Neural progenitor cell (in vitro differentiated cells): ENCODE measurements around the gene LRRC74B. TPM values are rescaled to one million over a fixed set of nuclear protein-coding genes. Genes with fewer than 3 reads are reported as not detected.

Experiments used
- DNase-seq: peaks from one replicate; pipeline ENCODE4 v3.0.0-alpha.2; 2016; ENCODE audit warnings: low spot score
- H2AFZ ChIP-seq: fragments of 200-600 bp; sonication (generic); replicated peaks from 2 replicates; pipeline ENCODE4 v1.6.1; 2016; ENCODE audit warnings: antibody characterized with exemption
- H3F3A ChIP-seq: fragments of 200-600 bp; sonication (generic); 2 replicates; pipeline ENCODE4 v1.6.1; 2016; ENCODE audit warnings: antibody characterized with exemption, low read depth
- H3K27ac ChIP-seq: fragments of 200-600 bp; sonication (generic); 2 replicates; pipeline ENCODE4 v1.5.1; 2016; ENCODE audit warnings: mild to moderate bottlenecking
- H3K27me3 ChIP-seq: fragments of 200-600 bp; sonication (generic); 2 replicates; pipeline ENCODE4 v1.6.1; 2016; ENCODE audit warnings: mild to moderate bottlenecking, moderate library complexity
- H3K36me3 ChIP-seq: fragments of 200-600 bp; sonication (generic); 2 replicates; pipeline ENCODE4 v1.5.1; 2016
- H3K4me1 ChIP-seq: fragments of 200-600 bp; sonication (generic); 2 replicates; pipeline ENCODE4 v1.6.1; 2016; ENCODE audit warnings: mixed run types
- H3K4me2 ChIP-seq: fragments of 200-600 bp; sonication (generic); 2 replicates; pipeline ENCODE4 v1.6.1; 2016
- H3K4me3 ChIP-seq: fragments of 200-600 bp; sonication (generic); 2 replicates; pipeline ENCODE4 v1.5.1; 2016
- H3K79me2 ChIP-seq: fragments of 200-600 bp; sonication (generic); 2 replicates; pipeline ENCODE4 v1.6.1; 2016; ENCODE audit warnings: low read depth
- H3K9ac ChIP-seq: fragments of 200-600 bp; sonication (generic); 2 replicates; pipeline ENCODE4 v1.6.1; 2016
- H3K9me3 ChIP-seq: fragments of 200-600 bp; sonication (generic); 2 replicates; pipeline ENCODE4 v1.5.1; 2016; ENCODE audit warnings: low read depth
- H4K20me1 ChIP-seq: fragments of 200-600 bp; sonication (generic); 2 replicates; pipeline ENCODE4 v1.6.1; 2016; ENCODE audit warnings: low read depth
- H3K27ac Mint-ChIP-seq: 3 replicates; pipeline ENCODE4 v1.8.0; 2021; ENCODE audit warnings: mixed read lengths
- H3K27me3 Mint-ChIP-seq: 2 replicates; pipeline ENCODE4 v1.8.0; 2022; ENCODE audit warnings: low read depth, mild to moderate bottlenecking, inconsistent platforms, moderate library complexity, mixed read lengths; ENCODE audit not compliant: insufficient read depth
- H3K36me3 Mint-ChIP-seq: 3 replicates; pipeline ENCODE4 v1.8.0; 2021; ENCODE audit warnings: mixed read lengths
- H3K4me1 Mint-ChIP-seq: 3 replicates; pipeline ENCODE4 v1.8.0; 2021; ENCODE audit warnings: mixed read lengths
- H3K4me3 Mint-ChIP-seq: 3 replicates; pipeline ENCODE4 v1.8.0; 2021; ENCODE audit warnings: mild to moderate bottlenecking, moderate library complexity, mixed read lengths
- H3K9me3 Mint-ChIP-seq: 3 replicates; pipeline ENCODE4 v1.8.0; 2020; ENCODE audit warnings: mixed read lengths
- CTCF ChIP-seq: fragments of 200-600 bp; sonication (generic); IDR thresholded peaks from 2 replicates; pipeline ENCODE4 v1.5.1; 2017; ENCODE audit warnings: antibody characterized with exemption, mild to moderate bottlenecking
- EZH2 ChIP-seq: fragments of 200-600 bp; sonication (generic); IDR thresholded peaks from 2 replicates; pipeline ENCODE4 v1.6.1; 2017; ENCODE audit warnings: antibody characterized with exemption, mild to moderate bottlenecking, moderate library complexity
- EZH2phosphoT487 ChIP-seq: fragments of 200-600 bp; sonication (generic); IDR thresholded peaks from 2 replicates; pipeline ENCODE4 v1.6.1; 2017; ENCODE audit warnings: antibody characterized with exemption
- total RNA-seq: library from RNA; depleted of rRNA; stranded (reverse); fragments of >200 nt; gene quantifications from 2 replicates; pipeline ENCODE4 v1.2.3, GENCODE V29; 2015; ENCODE audit warnings: low replicate concordance

The LRRC74B gene
- total RNA-seq, 1 donor from 2014 or later = not detected

GRCh38 chr22:21000207-21000986 is 45.3 kb upstream of the LRRC74B start:
- H3K27ac Mint-ChIP-seq = peak overlapping the region; percentile 53

GRCh38 chr22:21000987-21001600 is 44.7 kb upstream of the LRRC74B start:
- Mint-ChIP-seq H3K27ac (peak overlapping the region; percentile 97), H3K27me3 (peaks cover 7% of the 10 kb centered on the region), H3K4me1 (peaks cover 25% of the 10 kb centered on the region), H3K9me3 (no peaks in the 10 kb centered on the region), H3K36me3 (peaks cover 4% of the 10 kb centered on the region), H3K4me3 (peak overlapping the region; percentile 96)
- Histone ChIP-seq H3K4me2 (peak overlapping the region; percentile 88), H2AFZ (peak overlapping the region; percentile 81), H4K20me1 (no peaks in the 10 kb centered on the region), H3F3A (peaks cover 33% of the 10 kb centered on the region), H3K79me2 (peaks cover 24% of the 10 kb centered on the region), H3K9me3 (no peaks in the 10 kb centered on the region), H3K27ac (no peak overlapping the region), H3K4me1 (peaks cover 9% of the 10 kb centered on the region), H3K36me3 (no peaks in the 10 kb centered on the region), H3K4me3 (peak overlapping the region; percentile 82), H3K9ac (peak overlapping the region; percentile 51), H3K27me3 (no peaks in the 10 kb centered on the region)
- DNase-seq = no peak
- TF ChIP-seq EZH2phosphoT487 = no peak
- TF ChIP-seq CTCF = no peak
- TF ChIP-seq EZH2 = no peak

More at GRCh38 chr22:21000207-21000986, 45.3 kb upstream of the LRRC74B start:
- no peak overlapping the region for H3K9ac ChIP-seq
- Mint-ChIP-seq H3K9me3 (no peaks in the 10 kb centered on the region), H3K36me3 (peaks cover 4% of the 10 kb centered on the region), H3K4me1 (peaks cover 25% of the 10 kb centered on the region), H3K27me3 (peaks cover 8% of the 10 kb centered on the region), H3K4me3 (peak overlapping the region; percentile 96)
- TF ChIP-seq EZH2 (no peak), EZH2phosphoT487 (no peak), CTCF (no peak)
- peaks cover 33% of the 10 kb centered on the region for H3F3A ChIP-seq
- no peaks in the 10 kb centered on the region for H3K36me3 ChIP-seq
- H3K4me3 ChIP-seq = peak overlapping the region; percentile 82
- no peak for DNase-seq
- no peak overlapping the region for H3K27ac ChIP-seq
- H3K79me2 ChIP-seq = peaks cover 24% of the 10 kb centered on the region
- no peaks in the 10 kb centered on the region for H3K9me3 ChIP-seq
- no peaks in the 10 kb centered on the region for H4K20me1 ChIP-seq
- no peak overlapping the region for H2AFZ ChIP-seq
- peaks cover 9% of the 10 kb centered on the region for H3K4me1 ChIP-seq
- H3K4me2 ChIP-seq = peak overlapping the region; percentile 88
- H3K27me3 ChIP-seq = no peaks in the 10 kb centered on the region

- Mint-ChIP-seq H3K4me3 (peak within 1 kb of the TSS; percentile 96), H3K4me1 (peaks cover 25% of the 10 kb centered on the region), H3K36me3 (peaks cover 8% of the 10 kb centered on the region), H3K27ac (peak within 1 kb of the TSS; percentile 97), H3K9me3 (no peaks in the 10 kb centered on the region), H3K27me3 (peaks cover 9% of the 10 kb centered on the region)
- H3K27ac ChIP-seq = peak within 1 kb of the TSS; percentile 67
- peak within 1 kb of the TSS; percentile 82 for H3K4me3 ChIP-seq
- no peaks in the 10 kb centered on the region for H3K27me3 ChIP-seq
- peaks cover 24% of the 10 kb centered on the region for H3K79me2 ChIP-seq
- TF ChIP-seq CTCF = no peak
- TF ChIP-seq EZH2phosphoT487 = no peak
- TF ChIP-seq EZH2 = no peak
- H2AFZ ChIP-seq = peak within 1 kb of the TSS; percentile 81
- H4K20me1 ChIP-seq = no peaks in the 10 kb centered on the region
- no peaks in the 10 kb centered on the region for H3K36me3 ChIP-seq
- peak within 1 kb of the TSS; percentile 73 for H3K9ac ChIP-seq
- DNase-seq = peak; percentile 97
- peaks cover 33% of the 10 kb centered on the region for H3F3A ChIP-seq
- H3K9me3 ChIP-seq = no peaks in the 10 kb centered on the region
- peak within 1 kb of the TSS; percentile 88 for H3K4me2 ChIP-seq
- H3K4me1 ChIP-seq = peaks cover 9% of the 10 kb centered on the region
Measured at GRCh38 chr22:21001601-21002325, 44.0 kb upstream of the LRRC74B start, which contains the start of gene THAP7. Gene THAP7, minus strand, starts transcription at chr22:21002118. Its CDS starts 207 bp downstream, at chr22:21001911.
